Ovary (tissue), 9 donors: ENCODE measurements around the gene ARHGAP29. TPM values are rescaled to one million over a fixed set of nuclear protein-coding genes. Genes with fewer than 3 reads are reported as not detected.

Source experiments
- DNase-seq, 5 donors: peaks; one replicate each; pipeline ENCODE4 v3.0.0-alpha.2; 2019 to 2020
- H3K27ac ChIP-seq, 2 donors: fragments of 200-600 bp; one replicate each; pipeline versions ENCODE4 v1.5.1 to v1.8.0; 2019 to 2022
- H3K27me3 ChIP-seq: fragments of 200-600 bp; one replicate; pipeline ENCODE4 v1.8.0; 2022
- H3K36me3 ChIP-seq: fragments of 200-600 bp; sonication (generic); one replicate; pipeline ENCODE4 v1.5.1; 2019
- H3K4me1 ChIP-seq: one replicate; pipeline ENCODE4 v1.8.1; 2013; ENCODE audit warnings: mild to moderate bottlenecking, moderate library complexity; ENCODE audit not compliant: insufficient read depth
- H3K4me3 ChIP-seq: fragments of 200-600 bp; sonication (generic); one replicate; pipeline ENCODE4 v1.5.1; 2017
- H3K9me3 ChIP-seq, 2 donors: fragments of 200-600 bp in 1 of 2; sonication (generic) in 1 of 2; one replicate each; pipeline versions ENCODE4 v1.5.1 to v1.8.1; 2013 to 2019; ENCODE audit warnings: mild to moderate bottlenecking in 1 of 2, moderate library complexity in 1 of 2
- CTCF ChIP-seq, 3 donors: fragments of 450-650 bp in 2 of 3; fragments of 200-600 bp in 1 of 3; IDR thresholded peaks; one replicate each; pipeline versions ENCODE4 v1.5.1 to v1.8.0; 2016 to 2022; ENCODE audit warnings: antibody characterized with exemption in 3 of 3, mild to moderate bottlenecking in 1 of 3
- EP300 ChIP-seq: sonication (generic); formaldehyde crosslinking; IDR thresholded peaks from one replicate; pipeline ENCODE4 v1.6.1; 2017; ENCODE audit warnings: antibody characterized with exemption
- POLR2A ChIP-seq: fragments of 450-650 bp; IDR thresholded peaks from one replicate; pipeline ENCODE4 v1.6.1; 2017; ENCODE audit warnings: antibody characterized with exemption, mild to moderate bottlenecking, moderate library complexity
- WGBS, 3 donors: extraction: QIAGEN DNeasy Blood & Tissue Kit in 1 of 3; methylation state at CpG; one replicate each; pipeline versions ENCODE4 v1.1.5 to v1.1.7; 2013 to 2017; 5-methylcytosine and 5-hydroxymethylcytosine counted together
- intact Hi-C, 4 donors: fragments of 100-400 bp; cut with DNase I; formaldehyde crosslinking; loops; one replicate each; pipeline versions ENCODE4 v1.11.0 to v1.15.1; 2022 to 2023
- polyA plus RNA-seq, 2 donors: library from polyadenylated mRNA; stranded (reverse); fragments of 200-250 nt in 1 of 2; fragments of 350-450 nt in 1 of 2; fragmentation: Illumina TruSeq in 1 of 2; extraction: RNeasy Lipid Tissue Mini Kit (QIAGEN cat#74804) in 1 of 2; gene quantifications; one replicate each; pipeline ENCODE4 v1.2.3, GENCODE V29; 2013 to 2014
- total RNA-seq, 7 donors: library from RNA; depleted of rRNA in 2 of 7; stranded (reverse); fragments of >200 nt in 2 of 7; fragmentation: NEBNext Ultra II Directional in 3 of 7; extraction: Animal tissue kit (Norgen Biotek cat#: 25700) in 3 of 7; gene quantifications; one replicate each; pipeline versions ENCODE4 v1.1.0 to v1.2.4, GENCODE V29; 2016 to 2023
- donor health status: DM: no; HTN: no; CAD: no; lungs with moderate emphysema.
- donor health status: DM: no; HTN: no; CAD: no.
- donor health status: Bipolar disorder and iron deficiency.
- donor health status: DM: yes; HTN: yes; CAD: no.
- donor health status: DM: no; HTN: no; CAD: no.
- donor health status: DM: yes; HTN: yes; CAD: no.

The ARHGAP29 gene
- total and polyA plus RNA-seq, 9 donors = 7.9 to 51.0 (median 20.3) TPM

DNA sequence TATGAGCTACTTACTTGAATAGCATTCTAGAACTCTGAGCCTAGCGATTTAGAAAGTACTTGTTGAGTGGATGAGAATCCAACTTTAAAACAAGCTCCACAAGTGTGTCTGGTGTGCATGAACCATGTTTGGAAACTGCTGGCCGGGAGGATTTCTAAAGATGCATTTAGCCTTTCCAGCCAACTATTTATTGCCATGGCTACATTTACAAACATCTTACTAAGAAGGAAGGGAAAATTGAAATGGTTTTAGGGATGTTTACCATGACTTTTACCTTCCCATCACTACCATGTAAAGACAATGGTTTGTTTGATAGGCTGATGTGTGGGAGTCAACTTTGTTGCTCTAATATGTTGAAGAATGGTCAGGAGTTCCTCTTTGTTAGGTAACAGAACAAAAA, 37.7 kb upstream of the ARHGAP29 start:
- 42 to 50% (median 43%) methylated on average over 2 of the region's 2 CpGs for WGBS, 3 donors
- Histone ChIP-seq H3K27ac (no peak overlapping the region), H3K4me3 (no peak overlapping the region), H3K36me3 (no peaks in the 10 kb centered on the region), H3K9me3 (no peaks in the 10 kb centered on the region), H3K27me3 (no peaks in the 10 kb centered on the region), H3K4me1 (peaks cover 9% of the 10 kb centered on the region)
- intact Hi-C loops = no loop called here
- no peak for TF ChIP-seq CTCF (IDR thresholded peaks at IDR 0.05)
- no peak for TF ChIP-seq POLR2A
- no peak for TF ChIP-seq EP300
- DNase-seq = no peak

DNA sequence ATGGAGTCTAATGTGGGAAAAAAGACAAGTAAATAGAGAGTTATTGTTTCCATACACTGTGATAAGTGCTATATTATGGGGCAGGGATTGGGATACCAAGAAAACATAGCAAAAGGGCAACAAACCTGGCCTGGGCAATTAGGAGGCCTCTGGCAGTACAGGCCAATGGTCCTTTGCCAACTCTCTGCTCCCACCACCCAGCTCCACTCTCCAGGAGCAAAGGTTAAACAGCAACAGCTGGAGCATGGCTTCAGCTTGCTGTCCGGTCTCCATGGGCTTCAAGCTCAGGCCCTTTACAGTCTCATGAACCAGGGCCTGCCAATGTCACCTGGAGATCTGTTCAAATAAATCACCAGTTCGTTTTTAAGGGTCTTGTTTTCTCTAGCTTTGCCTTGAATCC, 37.2 kb upstream of the ARHGAP29 start:
- H3K9me3 ChIP-seq = no peaks in the 10 kb centered on the region
- H3K4me3 ChIP-seq = no peak overlapping the region
- H3K4me1 ChIP-seq = peaks cover 9% of the 10 kb centered on the region
- intact Hi-C loops = no loop called here
- WGBS, 3 donors = 55 to 60% (median 59%) methylated on average over 2 of the region's 2 CpGs
- H3K27ac ChIP-seq = no peak overlapping the region
- TF ChIP-seq EP300 = no peak
- no peak for TF ChIP-seq CTCF (IDR thresholded peaks at IDR 0.05)
- TF ChIP-seq POLR2A = no peak
- no peaks in the 10 kb centered on the region for H3K27me3 ChIP-seq
- no peak for DNase-seq
- H3K36me3 ChIP-seq = no peaks in the 10 kb centered on the region

DNA sequence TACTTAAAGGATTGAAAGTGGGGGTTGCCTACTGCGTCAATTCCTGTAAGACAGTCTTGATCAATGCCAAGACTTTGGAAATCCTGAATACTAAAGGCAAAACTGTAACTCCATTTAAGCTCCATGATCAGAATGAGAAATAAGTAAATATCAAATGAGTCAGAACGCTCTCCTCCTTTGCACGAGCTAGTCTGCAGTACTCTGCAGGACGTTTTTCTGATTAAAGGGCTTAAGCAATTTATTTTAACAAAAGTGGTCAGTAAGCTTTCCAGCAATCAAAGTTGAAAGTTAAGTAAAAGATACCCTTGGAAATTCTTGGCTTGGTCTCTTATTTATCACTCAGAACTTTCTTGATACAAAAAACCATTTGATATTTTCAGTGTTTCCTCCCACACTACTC, 35.7 kb upstream of the ARHGAP29 start:
- Histone ChIP-seq H3K36me3 (no peaks in the 10 kb centered on the region), H3K4me3 (no peak overlapping the region), H3K4me1 (peaks cover 9% of the 10 kb centered on the region), H3K27me3 (no peaks in the 10 kb centered on the region), H3K9me3 (no peaks in the 10 kb centered on the region), H3K27ac (peak overlapping the region in 1 of 2 donors; percentile 48)
- 12 to 26% (median 19%) methylated on average over 4 of the region's 4 CpGs for WGBS, 3 donors
- intact Hi-C loops = no loop called here
- DNase-seq = no peak
- TF ChIP-seq CTCF (IDR thresholded peaks at IDR 0.05) (no peak), EP300 (no peak), POLR2A (no peak)

GRCh38 chr1:94272388-94272787, 35.0 kb upstream of the ARHGAP29 start:
- H3K27ac ChIP-seq = no peak overlapping the region
- 67 to 80% (median 75%) methylated on average over 1 of the region's 1 CpG for WGBS, 3 donors
- DNase-seq = no peak
- H3K4me1 ChIP-seq = peaks cover 9% of the 10 kb centered on the region
- intact Hi-C loops = no loop called here
- no peak overlapping the region for H3K4me3 ChIP-seq
- no peak for TF ChIP-seq CTCF (IDR thresholded peaks at IDR 0.05)
- no peak for TF ChIP-seq POLR2A
- TF ChIP-seq EP300 = no peak
- H3K36me3 ChIP-seq = no peaks in the 10 kb centered on the region
- H3K9me3 ChIP-seq = no peaks in the 10 kb centered on the region
- H3K27me3 ChIP-seq = no peaks in the 10 kb centered on the region

DNA sequence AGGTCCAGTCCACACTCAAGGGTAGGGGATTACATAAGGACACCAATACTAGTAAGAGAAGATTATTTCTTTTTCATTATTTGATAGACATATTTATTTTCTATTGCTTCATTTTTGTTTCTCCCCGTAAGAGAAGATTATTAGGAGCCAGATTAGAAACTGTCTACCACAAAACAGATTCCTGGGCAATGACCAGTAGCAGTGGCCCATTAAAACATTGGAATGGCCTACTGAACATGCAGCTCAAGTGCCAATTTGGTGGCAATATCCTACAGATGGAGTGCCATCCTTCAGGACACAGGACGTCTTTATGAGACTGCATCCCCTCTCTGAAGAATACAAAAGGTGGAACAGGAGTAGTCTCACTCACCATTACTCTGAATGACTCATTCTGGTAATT, 34.0 kb upstream of the ARHGAP29 start:
- H3K9me3 ChIP-seq = no peaks in the 10 kb centered on the region
- DNase-seq = no peak
- H3K36me3 ChIP-seq = no peaks in the 10 kb centered on the region
- no peak for TF ChIP-seq EP300
- no peak for TF ChIP-seq CTCF (IDR thresholded peaks at IDR 0.05)
- TF ChIP-seq POLR2A = no peak
- H3K27me3 ChIP-seq = no peaks in the 10 kb centered on the region
- intact Hi-C loops = no loop called here
- H3K4me1 ChIP-seq = peaks cover 5% of the 10 kb centered on the region
- 91 to 97% (median 92%) methylated on average over 2 of the region's 2 CpGs for WGBS, 3 donors
- no peak overlapping the region for H3K4me3 ChIP-seq
- no peak overlapping the region for H3K27ac ChIP-seq
